ENCODE data around the gene LRRC56.

The LRRC56 gene

DNA sequence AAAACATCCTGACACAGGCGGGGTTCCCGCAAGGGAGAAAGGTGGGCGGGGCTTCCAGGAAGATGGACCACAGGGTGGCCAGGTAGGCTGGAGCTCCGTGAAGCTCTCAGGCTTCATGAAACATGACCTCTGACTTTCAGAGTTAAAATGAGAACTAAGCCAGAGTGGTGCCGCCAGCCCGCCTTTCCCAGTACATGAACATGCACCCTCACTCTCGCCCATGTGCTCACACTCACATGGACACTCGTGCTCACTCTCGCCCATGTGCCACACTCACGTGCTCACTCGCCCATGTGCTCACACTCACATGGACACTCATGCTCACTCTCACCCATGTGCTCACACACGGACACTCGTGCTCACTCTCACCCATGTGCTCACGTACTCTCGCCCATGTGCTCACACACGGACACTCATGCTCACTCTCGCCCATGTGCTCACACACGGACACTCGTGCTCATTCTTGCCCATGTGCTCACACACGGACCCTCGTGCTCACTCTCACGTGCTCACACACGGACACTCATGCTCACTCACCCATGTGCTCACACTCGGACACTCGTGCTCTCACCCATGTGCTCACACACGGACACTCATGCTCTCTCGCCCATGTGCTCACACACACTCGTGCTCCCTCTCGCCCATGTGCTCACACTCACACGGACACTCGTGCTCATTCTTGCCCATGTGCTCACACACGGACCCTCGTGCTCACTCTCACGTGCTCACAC lies 40.3 kb upstream of the LRRC56 start:
- TF ChIP-seq, protein P1, sequence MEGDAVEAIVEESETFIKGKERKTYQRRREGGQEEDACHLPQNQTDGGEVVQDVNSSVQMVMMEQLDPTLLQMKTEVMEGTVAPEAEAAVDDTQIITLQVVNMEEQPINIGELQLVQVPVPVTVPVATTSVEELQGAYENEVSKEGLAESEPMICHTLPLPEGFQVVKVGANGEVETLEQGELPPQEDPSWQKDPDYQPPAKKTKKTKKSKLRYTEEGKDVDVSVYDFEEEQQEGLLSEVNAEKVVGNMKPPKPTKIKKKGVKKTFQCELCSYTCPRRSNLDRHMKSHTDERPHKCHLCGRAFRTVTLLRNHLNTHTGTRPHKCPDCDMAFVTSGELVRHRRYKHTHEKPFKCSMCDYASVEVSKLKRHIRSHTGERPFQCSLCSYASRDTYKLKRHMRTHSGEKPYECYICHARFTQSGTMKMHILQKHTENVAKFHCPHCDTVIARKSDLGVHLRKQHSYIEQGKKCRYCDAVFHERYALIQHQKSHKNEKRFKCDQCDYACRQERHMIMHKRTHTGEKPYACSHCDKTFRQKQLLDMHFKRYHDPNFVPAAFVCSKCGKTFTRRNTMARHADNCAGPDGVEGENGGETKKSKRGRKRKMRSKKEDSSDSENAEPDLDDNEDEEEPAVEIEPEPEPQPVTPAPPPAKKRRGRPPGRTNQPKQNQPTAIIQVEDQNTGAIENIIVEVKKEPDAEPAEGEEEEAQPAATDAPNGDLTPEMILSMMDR (IDR thresholded peaks at IDR 0.05; ENCODE audit: extremely low read depth, insufficient read depth, missing control alignments) = no peak
- in situ Hi-C loops (cut with MboI; ENCODE audit: low pct_unique_long_range_greater_than_20kb, low sequenced_read_pairs, unreplicated experiment) = no loop called here
- DNase-seq (ENCODE audit: low spot score) = no peak

DNA sequence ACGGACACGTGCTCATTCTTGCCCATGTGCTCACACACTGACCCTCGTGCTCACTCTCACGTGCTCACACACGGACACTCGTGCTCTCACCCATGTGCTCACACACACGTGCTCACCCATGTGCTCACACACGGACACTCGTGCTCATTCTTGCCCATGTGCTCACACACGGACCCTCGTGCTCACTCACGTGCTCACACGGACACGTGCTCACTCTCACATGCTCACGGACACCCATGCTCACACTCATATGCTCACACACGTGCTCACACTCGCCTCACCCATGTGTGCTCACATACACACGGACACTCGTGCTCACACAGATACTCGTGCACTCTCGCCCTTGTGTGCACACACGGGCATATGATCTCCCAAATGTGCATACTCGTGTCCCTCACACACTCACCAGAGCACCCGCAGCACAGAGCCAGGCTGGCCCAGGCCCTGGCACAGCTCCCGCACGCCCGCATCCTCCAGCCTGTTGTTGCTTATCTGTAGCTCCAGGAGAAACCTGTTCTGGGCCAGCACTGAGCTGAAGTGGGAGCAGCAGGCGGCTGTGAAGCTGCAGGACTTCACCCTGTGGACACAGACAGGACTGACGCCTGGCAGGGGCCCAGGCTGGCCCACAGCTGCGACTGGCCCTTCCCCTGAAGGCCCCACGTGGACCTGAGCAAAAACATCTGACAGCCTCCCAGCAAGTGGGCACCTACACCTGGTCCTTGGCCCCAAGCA lies 39.6 kb upstream of the LRRC56 start:
- TF ChIP-seq, protein P1 (IDR thresholded peaks at IDR 0.05; ENCODE audit: extremely low read depth, insufficient read depth, missing control alignments) = no peak
- in situ Hi-C loops (cut with MboI; ENCODE audit: low pct_unique_long_range_greater_than_20kb, low sequenced_read_pairs, unreplicated experiment) = no loop called here

GRCh38 chr11:498297-499181 lies 38.8 kb upstream of the LRRC56 start:
- TF ChIP-seq, protein P1 (IDR thresholded peaks at IDR 0.05; ENCODE audit: extremely low read depth, insufficient read depth, missing control alignments) = no peak
- no peak for DNase-seq (ENCODE audit: low spot score)
- in situ Hi-C loops (cut with MboI; ENCODE audit: low pct_unique_long_range_greater_than_20kb, low sequenced_read_pairs, unreplicated experiment) = no loop called here

More for the DNA sequence above, 39.6 kb upstream of the LRRC56 start:
- DNase-seq (ENCODE audit: low spot score) = no peak

DNA sequence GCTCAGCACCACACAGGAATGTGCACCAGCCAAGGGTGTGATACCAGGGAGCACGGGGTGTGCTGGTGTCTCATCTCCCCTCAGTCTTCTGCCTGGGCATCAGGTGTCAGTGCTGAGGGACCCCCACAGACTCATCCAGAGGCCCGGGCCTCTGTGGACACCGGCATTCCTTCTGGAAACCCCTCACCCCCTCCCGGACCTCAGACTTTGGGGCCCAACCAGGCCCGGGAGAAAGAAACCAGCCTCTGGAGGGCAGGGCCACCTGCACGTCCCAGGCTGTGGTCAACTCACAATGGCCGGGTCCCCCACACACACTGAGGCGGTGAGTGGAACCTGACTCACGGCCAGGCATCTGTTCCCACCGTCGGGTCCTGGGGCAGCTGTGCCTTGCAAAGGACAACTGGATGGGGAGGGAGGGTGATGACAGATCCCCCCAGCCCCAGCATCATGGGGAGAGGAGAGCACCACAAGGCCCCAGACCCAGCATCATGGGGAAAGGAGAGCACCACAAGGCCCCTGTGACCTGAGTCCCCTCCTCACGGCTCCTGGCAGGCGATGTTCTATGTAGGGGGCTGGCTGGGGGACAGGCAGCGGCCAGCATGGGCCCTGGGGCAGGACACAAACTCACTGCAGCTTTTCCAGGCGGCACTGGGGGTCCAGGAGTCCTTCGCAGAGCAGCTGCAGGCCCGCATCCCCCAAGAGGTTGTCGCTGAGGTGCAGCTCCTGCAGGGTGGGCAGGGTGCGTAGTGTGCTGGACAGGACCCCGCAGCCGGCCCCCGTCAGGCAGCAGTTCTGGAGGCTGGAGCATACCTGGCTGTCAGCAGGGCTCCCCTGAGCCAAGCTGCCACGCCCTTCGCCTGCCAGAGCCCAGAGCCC lies 37.9 kb upstream of the LRRC56 start:
- DNase-seq (ENCODE audit: low spot score) = no peak
- TF ChIP-seq, protein P1 (IDR thresholded peaks at IDR 0.05; ENCODE audit: extremely low read depth, insufficient read depth, missing control alignments) = no peak
- in situ Hi-C loops (cut with MboI; ENCODE audit: low pct_unique_long_range_greater_than_20kb, low sequenced_read_pairs, unreplicated experiment) = no loop called here

DNA sequence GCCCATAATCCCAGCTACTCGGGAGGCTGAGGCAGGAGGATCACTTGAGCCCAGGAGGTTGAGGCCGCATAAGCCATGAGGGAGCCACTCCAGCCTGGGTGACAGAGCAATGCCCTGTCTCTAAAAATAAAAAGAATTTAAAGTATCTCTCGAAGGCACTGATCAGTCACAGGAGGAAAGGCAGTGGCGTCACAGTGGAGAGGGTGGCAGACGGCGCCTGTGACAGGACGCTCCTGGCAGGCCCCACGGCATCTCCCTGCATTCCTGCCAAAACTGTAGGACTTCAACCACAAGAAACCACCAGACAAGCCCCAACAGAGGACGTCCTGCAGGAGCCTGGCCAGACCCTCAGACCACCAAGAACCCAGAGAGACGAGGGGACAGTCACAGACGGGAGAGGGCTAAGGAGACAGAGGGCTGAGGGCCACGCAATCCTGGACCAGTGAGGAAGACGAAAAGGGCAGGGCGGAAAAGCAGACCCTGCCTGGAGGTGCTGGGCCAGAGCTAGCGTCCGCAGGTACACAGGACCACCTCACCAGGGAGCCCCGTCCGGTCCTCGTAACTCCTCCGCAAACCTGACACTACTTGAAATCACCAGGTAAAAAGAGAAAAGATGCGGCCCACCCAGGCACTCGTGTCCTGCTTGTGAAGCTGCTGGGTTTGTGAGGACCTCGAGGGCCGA lies 36.2 kb upstream of the LRRC56 start:
- no peak for DNase-seq (ENCODE audit: low spot score)
- TF ChIP-seq, protein P1 (IDR thresholded peaks at IDR 0.05; ENCODE audit: extremely low read depth, insufficient read depth, missing control alignments) = no peak
- in situ Hi-C loops (cut with MboI; ENCODE audit: low pct_unique_long_range_greater_than_20kb, low sequenced_read_pairs, unreplicated experiment) = no loop called here
